Loucy (cell line): ENCODE results near the gene RGPD3.
"Not testable (repeated sequence)": the region's sequence is repeated elsewhere in the genome, so short reads cannot be mapped to it uniquely, and the experiment has no call there.

Experiments
- H2AFZ ChIP-seq: fragments of 200-600 bp; sonication (generic); 2 replicates; pipeline ENCODE4 v1.6.0; 2016; ENCODE audit warnings: antibody characterized with exemption, mild to moderate bottlenecking, low read length, moderate library complexity
- H3F3A ChIP-seq: fragments of 200-600 bp; 2 replicates; pipeline ENCODE4 v1.6.0; 2016; ENCODE audit warnings: antibody characterized with exemption, low read depth, mild to moderate bottlenecking
- H3K27me3 ChIP-seq: fragments of 200-600 bp; sonication (generic); 2 replicates; pipeline ENCODE4 v1.6.1; 2014; ENCODE audit warnings: low read length, mild to moderate bottlenecking; ENCODE audit not compliant: insufficient read depth, poor library complexity, severe bottlenecking
- H3K36me3 ChIP-seq: fragments of 200-600 bp; sonication (generic); 2 replicates; pipeline ENCODE4 v1.6.1; 2016; ENCODE audit warnings: low read length; ENCODE audit not compliant: insufficient read depth
- H3K4me1 ChIP-seq: fragments of 200-600 bp; sonication (generic); 2 replicates; pipeline ENCODE4 v1.5.1; 2014; ENCODE audit warnings: low read length, mild to moderate bottlenecking; ENCODE audit not compliant: insufficient read depth, poor library complexity, severe bottlenecking
- H3K4me2 ChIP-seq: fragments of 200-600 bp; sonication (generic); 2 replicates; pipeline ENCODE4 v1.6.0; 2014; ENCODE audit warnings: antibody characterized with exemption, low read length, low read depth, mild to moderate bottlenecking; ENCODE audit not compliant: poor library complexity, severe bottlenecking
- H3K4me3 ChIP-seq: fragments of 200-600 bp; sonication (generic); 2 replicates; pipeline ENCODE4 v1.5.1; 2014; ENCODE audit warnings: low read length, mild to moderate bottlenecking, mixed read lengths; ENCODE audit not compliant: poor library complexity, severe bottlenecking
- H3K79me2 ChIP-seq: fragments of 200-600 bp; sonication (generic); 2 replicates; pipeline ENCODE4 v1.6.1; 2014; ENCODE audit warnings: low read length; ENCODE audit not compliant: insufficient read depth
- H3K9ac ChIP-seq: fragments of 200-600 bp; sonication (generic); 2 replicates; pipeline ENCODE4 v1.6.0; 2014; ENCODE audit warnings: mild to moderate bottlenecking, low read depth, low read length, moderate library complexity; ENCODE audit not compliant: poor library complexity, severe bottlenecking
- H3K9me2 ChIP-seq: fragments of 200-600 bp; sonication (generic); replicated peaks from 2 replicates; pipeline ENCODE4 v1.6.1; 2016; ENCODE audit warnings: low read depth, low read length, mixed read lengths
- H3K9me3 ChIP-seq: fragments of 200-600 bp; sonication (generic); 2 replicates; pipeline ENCODE4 v1.6.1; 2014; ENCODE audit warnings: mild to moderate bottlenecking, antibody characterized with exemption, low read length, low read depth; ENCODE audit not compliant: insufficient read depth
- H4K20me1 ChIP-seq: fragments of 200-600 bp; sonication (generic); 2 replicates; pipeline ENCODE4 v1.6.0; 2014; ENCODE audit warnings: antibody characterized with exemption, low read length, mild to moderate bottlenecking; ENCODE audit not compliant: insufficient read depth, poor library complexity, severe bottlenecking

The RGPD3 gene

DNA sequence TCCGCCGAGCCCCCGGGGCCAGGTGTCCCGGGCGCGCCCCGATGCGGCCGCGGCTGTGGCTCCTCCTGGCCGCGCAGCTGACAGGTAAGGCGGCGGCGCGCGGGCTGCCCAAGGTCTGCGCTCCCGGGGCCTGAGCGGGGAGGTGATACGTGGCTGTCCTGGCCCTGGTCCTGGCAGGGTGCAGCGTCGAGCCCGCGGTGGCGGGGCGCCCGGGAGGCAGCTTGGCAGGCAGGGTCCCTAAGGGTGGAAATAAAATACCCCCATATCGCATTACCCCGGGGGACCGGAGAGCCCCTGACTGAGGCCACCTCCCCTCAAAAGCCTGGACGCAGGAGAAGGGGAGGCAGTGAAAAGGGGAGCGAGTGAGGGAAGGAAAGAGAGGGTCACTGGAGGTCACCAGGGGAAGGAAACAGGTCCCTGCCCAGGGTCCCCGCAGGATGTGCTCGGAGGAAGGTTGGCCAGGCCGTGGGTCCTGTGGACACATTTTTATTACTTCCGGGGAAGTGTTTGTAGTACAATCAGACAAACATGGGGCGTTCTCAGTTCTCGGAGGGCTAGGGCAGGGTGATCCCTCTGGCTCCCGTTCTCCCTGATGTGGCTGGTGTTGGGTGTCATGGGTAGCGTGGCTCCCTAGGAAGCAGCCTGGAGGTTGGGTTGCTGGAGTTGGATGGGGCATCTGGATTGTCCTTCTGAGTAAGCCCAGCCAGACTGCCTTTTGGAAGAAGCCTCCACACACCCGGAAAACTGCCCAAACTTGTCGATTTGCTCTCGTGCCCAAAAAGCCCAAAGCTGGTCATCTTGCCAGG lies 19.4 kb upstream of the RGPD3 start:
- not testable (repeated sequence) for H4K20me1 ChIP-seq

DNA sequence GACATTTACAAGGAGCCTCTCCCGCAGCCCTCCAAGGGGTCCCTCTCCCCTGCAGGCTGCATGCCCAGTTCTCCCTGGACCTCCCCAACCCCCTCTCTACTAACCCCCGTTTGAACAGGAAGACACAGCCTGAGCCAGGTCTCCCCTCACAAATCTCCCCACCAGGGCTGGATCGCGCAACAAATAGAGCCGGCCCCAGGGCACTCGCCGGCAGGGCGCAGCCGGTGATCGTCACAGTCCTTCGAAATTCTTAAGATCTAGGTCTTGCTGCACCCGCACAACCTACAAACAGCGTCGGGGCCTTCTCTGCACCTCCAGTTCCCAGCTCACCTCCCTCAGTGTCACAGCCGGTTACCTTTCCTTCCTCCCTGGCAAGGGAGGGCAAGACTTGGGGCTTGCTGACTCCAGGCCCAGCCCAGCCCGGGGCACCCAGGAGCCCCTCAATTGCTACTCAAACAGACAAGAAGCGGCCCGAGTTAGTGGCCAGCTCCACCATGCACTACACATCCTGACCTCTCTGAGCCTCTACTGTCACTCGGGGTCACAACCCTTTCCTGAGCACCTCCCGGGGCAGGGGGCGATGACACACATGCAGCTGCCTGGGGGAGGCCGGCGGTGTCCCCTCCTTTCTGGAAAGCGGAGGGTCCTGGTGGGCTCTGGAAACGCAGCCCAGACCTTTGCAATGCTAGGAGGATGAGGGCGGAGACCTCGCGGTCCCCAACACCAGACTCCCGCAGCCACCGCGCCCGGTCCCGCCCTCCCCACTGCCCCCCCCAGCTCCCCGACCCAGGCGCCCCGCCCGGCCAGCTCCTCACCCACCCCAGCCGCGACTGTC lies 18.6 kb upstream of the RGPD3 start, which contains the start of gene CD8B2:
TSS of gene CD8B2 (plus strand) at position 814 of the 835 bp plus-strand sequence. CDS start 63 bp downstream, outside the sequence.
- H3K9ac ChIP-seq, H4K20me1 ChIP-seq, H3K9me3 ChIP-seq, H3F3A ChIP-seq, H3K4me2 ChIP-seq, H3K4me3 ChIP-seq, H3K27me3 ChIP-seq, H3K4me1 ChIP-seq, H3K9me2 ChIP-seq, H2AFZ ChIP-seq, H3K79me2 ChIP-seq, H3K36me3 ChIP-seq: not testable (repeated sequence)

More for the DNA sequence above, 19.4 kb upstream of the RGPD3 start:
- H3K4me2 ChIP-seq, H3K27me3 ChIP-seq, H3K9ac ChIP-seq, H3K9me2 ChIP-seq, H3K79me2 ChIP-seq, H3K4me3 ChIP-seq, H3K36me3 ChIP-seq, H3K4me1 ChIP-seq, H3K9me3 ChIP-seq, H2AFZ ChIP-seq, H3F3A ChIP-seq: not testable (repeated sequence)

DNA sequence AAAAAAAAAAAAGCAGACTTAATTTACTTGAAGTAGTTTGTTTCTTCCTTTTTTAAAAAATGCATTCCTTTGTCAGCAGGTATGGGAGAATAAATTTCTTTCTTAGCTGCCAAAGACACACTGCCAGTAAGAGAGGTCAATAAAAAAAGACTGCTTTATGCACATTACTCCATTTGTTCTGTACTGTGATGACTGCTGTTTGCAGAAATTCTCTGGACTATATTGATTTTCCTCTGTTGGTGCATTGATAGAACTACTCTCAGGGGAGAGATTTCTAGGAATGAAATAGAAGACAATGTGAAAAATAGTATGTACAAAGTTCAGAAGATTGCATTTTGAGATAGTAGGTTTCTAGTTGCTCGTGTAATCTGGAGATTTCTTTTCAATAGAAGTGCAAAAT lies 11.3 kb upstream of the RGPD3 start:
- not testable (repeated sequence) for H3K4me1 ChIP-seq, H3K27me3 ChIP-seq, H4K20me1 ChIP-seq, H3K4me3 ChIP-seq, H2AFZ ChIP-seq, H3K4me2 ChIP-seq, H3K79me2 ChIP-seq, H3K36me3 ChIP-seq, H3F3A ChIP-seq, H3K9me2 ChIP-seq, H3K9ac ChIP-seq, H3K9me3 ChIP-seq

DNA sequence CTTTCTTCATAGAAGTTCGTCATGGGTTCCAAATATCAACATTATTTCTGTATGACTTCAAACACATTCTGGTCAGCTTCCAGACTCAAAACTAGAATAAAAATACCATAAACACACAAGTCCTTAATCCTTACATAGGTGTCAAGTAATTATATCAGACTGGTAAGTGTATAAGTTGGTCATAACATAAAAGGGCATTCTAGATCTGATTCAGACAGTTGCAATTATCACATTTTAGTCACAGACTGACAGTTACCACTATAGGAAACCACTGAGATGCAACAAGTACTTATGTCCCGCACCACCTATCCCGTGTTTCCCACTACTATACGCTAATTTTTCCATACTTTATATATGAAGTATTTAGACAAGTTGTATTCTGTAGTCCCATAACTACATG lies 9.4 kb upstream of the RGPD3 start:
- not testable (repeated sequence) for H4K20me1 ChIP-seq, H3K4me1 ChIP-seq, H3K27me3 ChIP-seq, H3K9me2 ChIP-seq, H2AFZ ChIP-seq, H3K4me2 ChIP-seq, H3K9me3 ChIP-seq, H3K36me3 ChIP-seq, H3K79me2 ChIP-seq, H3K9ac ChIP-seq, H3K4me3 ChIP-seq, H3F3A ChIP-seq

DNA sequence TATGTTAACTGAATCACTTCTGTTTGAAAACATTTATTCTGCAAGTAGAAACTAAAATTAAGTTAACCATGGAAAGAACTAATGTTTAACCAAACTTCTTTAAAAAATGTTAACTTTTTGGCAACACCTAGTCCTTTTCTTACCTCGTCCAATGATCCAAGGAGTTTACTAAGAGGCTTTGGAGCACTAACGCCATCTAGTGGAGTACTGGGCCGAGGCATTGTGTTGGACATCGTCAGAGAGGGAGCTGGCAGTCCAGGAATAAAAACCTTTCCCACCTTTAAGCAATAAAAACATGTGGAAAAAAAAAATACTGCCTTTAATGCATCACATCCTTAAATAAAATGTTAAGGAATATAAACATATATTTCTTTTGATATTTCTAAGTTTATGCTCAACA lies 2.4 kb upstream of the RGPD3 start:
- not testable (repeated sequence) for H3K36me3 ChIP-seq, H3K9me3 ChIP-seq, H3K27me3 ChIP-seq, H3K79me2 ChIP-seq, H3K4me3 ChIP-seq, H3K4me1 ChIP-seq, H2AFZ ChIP-seq, H4K20me1 ChIP-seq, H3F3A ChIP-seq, H3K4me2 ChIP-seq, H3K9me2 ChIP-seq, H3K9ac ChIP-seq

DNA sequence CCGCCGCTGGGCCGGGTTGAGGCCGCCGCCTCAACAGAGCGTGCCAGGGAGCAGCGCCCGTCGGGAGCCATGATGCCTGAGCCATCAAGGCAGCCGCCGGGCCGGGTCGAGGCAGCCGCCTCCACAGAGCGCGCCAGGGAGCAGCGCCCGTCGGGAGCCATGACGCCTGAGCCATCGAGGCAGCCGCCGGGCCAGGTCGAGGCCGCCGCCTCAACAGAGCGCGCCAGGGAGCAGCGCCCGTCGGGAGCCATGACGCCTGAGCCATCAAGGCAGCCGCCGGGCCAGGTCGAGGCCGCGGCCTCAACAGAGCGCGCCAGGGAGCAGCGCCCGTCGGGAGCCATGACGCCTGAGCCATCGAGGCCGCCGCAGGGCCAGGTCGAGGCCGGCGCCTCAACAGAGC lies 697 bp downstream of the RGPD3 start:
- not testable (repeated sequence) for H3K4me3 ChIP-seq, H3K79me2 ChIP-seq, H3K4me2 ChIP-seq, H3K4me1 ChIP-seq, H3K9me3 ChIP-seq, H3K27me3 ChIP-seq, H2AFZ ChIP-seq, H4K20me1 ChIP-seq, H3K36me3 ChIP-seq, H3F3A ChIP-seq, H3K9ac ChIP-seq, H3K9me2 ChIP-seq

DNA sequence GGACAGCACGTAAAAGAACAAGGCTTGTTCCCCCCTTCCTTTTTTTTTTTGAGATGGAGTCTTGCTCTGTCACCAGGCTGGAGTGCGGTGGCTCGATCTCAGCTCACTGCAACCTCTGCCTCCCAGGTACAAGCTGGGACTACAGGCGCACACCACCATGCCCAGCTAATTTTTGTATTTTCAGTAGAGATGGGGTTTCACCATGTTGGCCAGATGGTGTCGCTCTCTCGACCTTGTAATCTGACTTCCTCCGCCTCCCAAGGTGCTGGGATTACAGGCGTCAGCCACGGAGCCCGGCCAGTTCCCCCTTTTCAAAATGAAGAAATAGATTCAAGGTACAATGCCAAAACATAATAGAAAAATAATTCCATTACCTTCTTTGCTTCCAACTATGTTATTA lies 6.3 kb downstream of the RGPD3 start:
- not testable (repeated sequence) for H3K9ac ChIP-seq, H3K79me2 ChIP-seq, H4K20me1 ChIP-seq, H3K4me1 ChIP-seq, H3K4me3 ChIP-seq, H3K4me2 ChIP-seq, H3K9me3 ChIP-seq, H3K36me3 ChIP-seq, H3K9me2 ChIP-seq, H2AFZ ChIP-seq, H3F3A ChIP-seq, H3K27me3 ChIP-seq
